Esophagus muscularis mucosa (tissue), 4 donors: ENCODE measurements around the gene SIGLEC6.

Experiments used
- EP300 ChIP-seq: sonication (generic); formaldehyde crosslinking; IDR thresholded peaks from one replicate; pipeline ENCODE4 v1.6.1; 2017; ENCODE audit warnings: antibody characterized with exemption
- POLR2A ChIP-seq: fragments of 450-650 bp; IDR thresholded peaks from one replicate; pipeline ENCODE4 v1.6.1; 2017; ENCODE audit warnings: antibody characterized with exemption, moderate library complexity, mild to moderate bottlenecking, low read depth
- POLR2AphosphoS5 ChIP-seq, 2 donors: sonication (generic); formaldehyde crosslinking; IDR thresholded peaks; one replicate each; pipeline ENCODE4 v1.6.1; 2017; ENCODE audit warnings: antibody characterized with exemption in 2 of 2
- TF ChIP-seq, protein P1 (sequence below), 3 experiments: fragments of 200-600 bp in 2 of 3; fragments of 450-650 bp in 1 of 3; sonication (generic) in 2 of 3; IDR thresholded peaks; one replicate each; pipeline ENCODE4 v1.5.1; 2017 to 2019; ENCODE audit warnings: antibody characterized with exemption in 3 of 3, mild to moderate bottlenecking in 2 of 3, moderate library complexity in 1 of 3

GRCh38 chr19:51560339-51560738, 28.9 kb upstream of the SIGLEC6 start:
- TF ChIP-seq EP300, result no peak
- TF ChIP-seq, protein P1, sequence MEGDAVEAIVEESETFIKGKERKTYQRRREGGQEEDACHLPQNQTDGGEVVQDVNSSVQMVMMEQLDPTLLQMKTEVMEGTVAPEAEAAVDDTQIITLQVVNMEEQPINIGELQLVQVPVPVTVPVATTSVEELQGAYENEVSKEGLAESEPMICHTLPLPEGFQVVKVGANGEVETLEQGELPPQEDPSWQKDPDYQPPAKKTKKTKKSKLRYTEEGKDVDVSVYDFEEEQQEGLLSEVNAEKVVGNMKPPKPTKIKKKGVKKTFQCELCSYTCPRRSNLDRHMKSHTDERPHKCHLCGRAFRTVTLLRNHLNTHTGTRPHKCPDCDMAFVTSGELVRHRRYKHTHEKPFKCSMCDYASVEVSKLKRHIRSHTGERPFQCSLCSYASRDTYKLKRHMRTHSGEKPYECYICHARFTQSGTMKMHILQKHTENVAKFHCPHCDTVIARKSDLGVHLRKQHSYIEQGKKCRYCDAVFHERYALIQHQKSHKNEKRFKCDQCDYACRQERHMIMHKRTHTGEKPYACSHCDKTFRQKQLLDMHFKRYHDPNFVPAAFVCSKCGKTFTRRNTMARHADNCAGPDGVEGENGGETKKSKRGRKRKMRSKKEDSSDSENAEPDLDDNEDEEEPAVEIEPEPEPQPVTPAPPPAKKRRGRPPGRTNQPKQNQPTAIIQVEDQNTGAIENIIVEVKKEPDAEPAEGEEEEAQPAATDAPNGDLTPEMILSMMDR (IDR thresholded peaks at IDR 0.05), result no peak
- TF ChIP-seq POLR2AphosphoS5 (IDR thresholded peaks at IDR 0.05), result no peak
- no peak for TF ChIP-seq POLR2A
